Chondrocyte (in vitro differentiated cells): Measurements from ENCODE around the gene PDE9A. TPM values are rescaled to one million over a fixed set of nuclear protein-coding genes. Genes with fewer than 3 reads are reported as not detected.

Experiments
- DNase-seq: peaks from one replicate; pipeline ENCODE4 v3.0.0; 2021; ENCODE audit warnings: mixed read lengths, low spot score
- H3K27ac Mint-ChIP-seq: one replicate; pipeline ENCODE4 v1.8.0; 2021; ENCODE audit warnings: mild to moderate bottlenecking, moderate library complexity, mixed read lengths; ENCODE audit not compliant: unreplicated experiment
- H3K27me3 Mint-ChIP-seq: 2 replicates; pipeline ENCODE4 v1.8.0; 2021; ENCODE audit warnings: low read depth, mixed read lengths
- H3K36me3 Mint-ChIP-seq: 2 replicates; pipeline ENCODE4 v1.8.0; 2021; ENCODE audit warnings: low read depth, mixed read lengths
- H3K4me1 Mint-ChIP-seq: 2 replicates; pipeline ENCODE4 v1.8.0; 2021; ENCODE audit warnings: low read depth, mild to moderate bottlenecking, mixed read lengths
- H3K4me3 Mint-ChIP-seq: one replicate; pipeline ENCODE4 v1.8.0; 2021; ENCODE audit warnings: mild to moderate bottlenecking, moderate library complexity, mixed read lengths; ENCODE audit not compliant: unreplicated experiment
- H3K9me3 Mint-ChIP-seq: 2 replicates; pipeline ENCODE4 v1.8.0; 2021; ENCODE audit warnings: low read depth, mixed read lengths
- CTCF ChIP-seq: fragments of 200-600 bp; sonication (generic); IDR thresholded peaks from 2 replicates; pipeline ENCODE4 v1.5.0; 2021; ENCODE audit warnings: antibody characterized with exemption, mild to moderate bottlenecking, moderate library complexity
- total RNA-seq: library from RNA; stranded (reverse); gene quantifications from 3 replicates; pipeline ENCODE4 v1.2.1, GENCODE V29; 2021

PDE9A gene
- total RNA-seq, 1 donor from 2014 or later: 0.60 TPM

DNA sequence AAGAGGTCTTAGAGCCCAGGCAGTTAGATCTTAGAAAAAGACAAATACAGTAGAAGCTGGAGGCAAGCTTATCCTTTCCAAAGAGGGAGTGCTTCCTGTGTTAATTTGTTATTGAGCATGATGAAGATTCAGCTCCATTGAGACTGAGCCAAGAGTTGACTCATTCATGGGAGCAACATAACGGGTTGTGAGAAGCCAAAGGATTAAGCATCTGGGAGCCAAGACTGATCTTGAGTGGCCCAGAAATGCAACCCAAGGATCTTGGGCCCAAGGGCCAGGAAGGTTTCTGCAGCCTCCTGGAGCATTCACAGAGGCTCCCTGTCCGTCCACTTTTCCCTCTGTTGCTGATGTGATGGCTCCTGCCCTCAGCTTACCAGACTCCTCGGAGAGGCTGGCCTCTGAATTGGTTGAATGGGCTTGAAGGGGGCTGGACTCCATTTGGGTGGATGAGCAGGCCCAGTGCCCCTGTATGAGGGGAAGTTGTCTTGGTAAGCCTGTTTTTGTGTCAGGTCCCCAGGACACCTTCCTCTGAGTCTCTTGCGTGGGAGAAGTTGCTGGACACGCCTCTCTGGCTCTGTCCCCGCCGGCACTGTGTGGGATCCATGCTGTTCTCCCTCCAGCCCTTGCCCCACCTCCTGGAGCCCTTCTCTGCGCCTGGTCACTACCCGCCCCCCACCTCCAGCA, 42.4 kb downstream of the PDE9A start:
- TF ChIP-seq CTCF: no peak
- Mint-ChIP-seq H3K27ac (no peak overlapping the region), H3K4me1 (no peaks in the 10 kb centered on the region), H3K27me3 (peaks cover 35% of the 10 kb centered on the region), H3K4me3 (no peak overlapping the region), H3K36me3 (peaks cover 2% of the 10 kb centered on the region), H3K9me3 (no peaks in the 10 kb centered on the region)
- DNase-seq: peak; percentile 48

GRCh38 chr21:42696501-42697040, 43.1 kb downstream of the PDE9A start:
- Mint-ChIP-seq H3K36me3 (peaks cover 5% of the 10 kb centered on the region), H3K27me3 (peaks cover 35% of the 10 kb centered on the region), H3K4me1 (no peaks in the 10 kb centered on the region), H3K27ac (no peak overlapping the region), H3K4me3 (no peak overlapping the region), H3K9me3 (peaks cover 7% of the 10 kb centered on the region)
- peak; percentile 58 for DNase-seq
- no peak for TF ChIP-seq CTCF

DNA sequence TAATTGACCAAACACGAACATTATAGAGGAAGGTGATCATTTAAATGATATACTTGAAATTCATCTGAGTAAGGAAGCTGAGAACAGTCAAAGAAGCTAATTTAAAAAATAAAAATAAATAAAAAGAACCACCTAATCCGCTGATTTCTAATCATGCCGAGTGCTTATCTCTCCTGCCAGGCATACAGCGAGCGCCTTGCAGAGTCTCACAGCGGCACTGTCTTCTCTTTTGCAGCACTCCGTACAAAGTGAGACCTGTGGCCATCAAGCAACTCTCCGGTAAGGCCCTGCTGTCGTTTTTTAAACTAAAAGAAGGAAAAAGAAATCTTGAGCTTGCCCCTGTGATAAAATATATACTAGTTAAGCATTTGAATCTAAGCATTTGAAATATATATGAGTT, 45.3 kb downstream of the PDE9A start:
- Mint-ChIP-seq H3K27me3 (peaks cover 50% of the 10 kb centered on the region), H3K9me3 (peaks cover 15% of the 10 kb centered on the region), H3K27ac (no peak overlapping the region), H3K36me3 (peaks cover 17% of the 10 kb centered on the region), H3K4me1 (no peaks in the 10 kb centered on the region), H3K4me3 (no peak overlapping the region)
- DNase-seq: peak; percentile 7
- no peak for TF ChIP-seq CTCF

- Mint-ChIP-seq H3K4me3 (no peak overlapping the region), H3K36me3 (peaks cover 17% of the 10 kb centered on the region), H3K4me1 (no peaks in the 10 kb centered on the region), H3K27ac (no peak overlapping the region), H3K27me3 (peaks cover 50% of the 10 kb centered on the region), H3K9me3 (peaks cover 15% of the 10 kb centered on the region)
- peak; percentile 34 for DNase-seq
- TF ChIP-seq CTCF: no peak
These were observed 45.8 kb downstream of the PDE9A start for GRCh38 chr21:42699196-42699595.

DNA sequence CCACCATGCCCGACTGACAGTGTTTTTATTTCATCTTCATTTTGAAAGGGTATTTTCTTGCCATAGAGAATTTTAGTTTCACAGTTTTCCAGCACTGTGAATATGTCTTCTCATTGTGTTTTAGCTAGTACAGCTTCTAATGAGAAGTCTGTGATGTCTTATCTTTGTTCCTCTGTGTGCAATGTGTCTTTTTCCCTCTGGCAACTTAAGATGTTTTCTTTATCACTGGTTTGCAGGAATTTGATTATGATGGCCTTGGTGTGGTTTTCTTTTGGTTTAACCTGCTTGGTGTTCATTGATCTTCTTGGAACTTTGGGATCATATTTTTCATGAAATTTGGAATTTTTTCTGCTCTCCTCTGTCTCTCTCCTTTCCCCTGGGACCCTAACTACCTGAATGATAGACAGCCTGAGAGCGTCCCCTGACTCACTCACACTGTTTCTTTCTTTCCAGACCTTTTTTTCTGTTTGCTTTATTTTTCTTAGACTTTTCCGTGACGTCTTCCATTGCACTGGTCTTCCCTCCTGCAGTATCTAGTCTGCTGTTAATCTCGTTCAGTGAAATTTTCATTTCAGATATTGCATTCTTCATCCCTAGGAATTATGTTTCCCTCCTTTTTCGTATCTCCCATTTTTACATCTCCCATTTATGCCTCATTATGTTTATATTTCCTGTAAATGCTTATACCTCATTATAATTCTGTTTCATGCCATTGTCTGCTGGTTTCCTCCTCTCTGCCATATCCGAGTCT, 48.5 kb downstream of the PDE9A start:
- H3K4me3 Mint-ChIP-seq: no peak overlapping the region
- H3K9me3 Mint-ChIP-seq: peaks cover 15% of the 10 kb centered on the region
- no peak for TF ChIP-seq CTCF
- H3K4me1 Mint-ChIP-seq: no peaks in the 10 kb centered on the region
- peaks cover 17% of the 10 kb centered on the region for H3K36me3 Mint-ChIP-seq
- no peak overlapping the region for H3K27ac Mint-ChIP-seq
- H3K27me3 Mint-ChIP-seq: peaks cover 50% of the 10 kb centered on the region
- DNase-seq: no peak
